Suppressor macrophage treated with lipopolysaccharide for 1 hour (primary cell): ENCODE data around the gene CENPM.
"Not testable (repeated sequence)": the region's sequence is repeated elsewhere in the genome, so short reads cannot be mapped to it uniquely, and the experiment has no call there.

Source experiments
- DNase-seq, 3 donors: peaks; one replicate each; pipeline ENCODE4 v3.0.0-alpha.2; 2020 to 2022

The CENPM gene

GRCh38 chr22:41966225-41966606, 19.3 kb upstream of the CENPM start:
- no peak for DNase-seq

- no peak for DNase-seq
These were observed 17.1 kb upstream of the CENPM start for GRCh38 chr22:41964112-41964491.

GRCh38 chr22:41963453-41964111, 16.6 kb upstream of the CENPM start:
- no peak for DNase-seq

GRCh38 chr22:41957941-41958556, 11.1 kb upstream of the CENPM start:
- no peak for DNase-seq

GRCh38 chr22:41952713-41953112, 5.8 kb upstream of the CENPM start:
- no peak for DNase-seq

- DNase-seq, result no peak
These were observed 5.0 kb upstream of the CENPM start, which contains the start of gene SMIM45 for GRCh38 chr22:41951898-41952474. SMIM45 (plus strand) TSS chr22:41952150.

- no peak for DNase-seq
These were observed 2.5 kb upstream of the CENPM start for GRCh38 chr22:41949297-41949965.

- not testable (repeated sequence) for DNase-seq
These were observed 2.0 kb upstream of the CENPM start for GRCh38 chr22:41948928-41949296.

- DNase-seq, result no peak
These were observed 1.2 kb upstream of the CENPM start for GRCh38 chr22:41948142-41948541.

GRCh38 chr22:41947424-41948080, 600 bp upstream of the CENPM start:
- DNase-seq, result no peak

- peak; percentile 58 to 63 (median 63) for DNase-seq
These were observed 3.2 kb downstream of the CENPM start for GRCh38 chr22:41943661-41944209.

- DNase-seq, result peak; percentile 80 to 87 (median 87)
These were observed 5.9 kb downstream of the CENPM start for GRCh38 chr22:41940832-41941765.

GRCh38 chr22:41939981-41940831, 6.7 kb downstream of the CENPM start:
- DNase-seq, result peak in 1 of 3 donors; percentile 33

- DNase-seq, result no peak
These were observed 10.1 kb downstream of the CENPM start for GRCh38 chr22:41936894-41937169.

- no peak for DNase-seq
These were observed 11.4 kb downstream of the CENPM start for GRCh38 chr22:41935509-41935908.

GRCh38 chr22:41935015-41935351, 12.0 kb downstream of the CENPM start:
- DNase-seq, result no peak

GRCh38 chr22:41934284-41935014, 12.5 kb downstream of the CENPM start:
- no peak for DNase-seq

- no peak for DNase-seq
These were observed 13.4 kb downstream of the CENPM start for GRCh38 chr22:41933411-41934177.

- no peak for DNase-seq
These were observed 14.6 kb downstream of the CENPM start for GRCh38 chr22:41932353-41932752.
